Endometrial microvascular endothelial cells (primary cell): ENCODE measurements around the gene OSBP. TPM values are rescaled to one million over a fixed set of nuclear protein-coding genes. Genes with fewer than 3 reads are reported as not detected.

ENCODE experiments used
- in situ Hi-C: cut with HindIII; loops from 2 replicates; pipeline ENCODE4 v1.10.0; 2017; ENCODE audit warnings: low sequenced_read_pairs, low pct_unique_long_range_greater_than_20kb; ENCODE audit errors: inconsistent ontology term
- total RNA-seq: library from RNA; depleted of rRNA; stranded (reverse); fragments of >200 nt; gene quantifications from one replicate; pipeline ENCODE4 v1.2.3, GENCODE V29; 2015; ENCODE audit errors: inconsistent ontology term

The OSBP gene
- total RNA-seq, 1 donor from 2014 or later = 19.0 TPM

DNA sequence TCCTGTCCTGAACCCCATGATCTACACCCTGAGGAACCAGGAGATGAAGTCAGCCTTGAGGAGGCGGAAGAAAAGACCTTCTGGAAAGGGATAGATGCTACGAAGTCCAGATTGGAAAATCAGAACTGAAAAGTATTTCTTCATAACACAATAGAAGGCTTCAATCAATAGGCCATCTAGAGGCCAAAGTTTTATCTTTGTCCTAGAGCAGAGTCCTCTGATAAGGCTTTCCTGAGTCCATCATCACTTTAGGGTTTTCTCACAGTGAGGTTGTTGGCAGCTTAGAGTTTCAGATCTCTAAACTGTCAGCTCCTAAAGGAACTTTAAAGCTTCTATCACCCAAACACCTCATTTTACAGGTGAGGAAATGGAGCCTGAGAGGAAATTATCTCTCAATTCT, 83.0 kb downstream of the OSBP start:
- in situ Hi-C loops = loop anchor here (25.0 kb wide), 1 partner anchor 130 kb away; the partner anchor contains the start of gene PATL1

DNA sequence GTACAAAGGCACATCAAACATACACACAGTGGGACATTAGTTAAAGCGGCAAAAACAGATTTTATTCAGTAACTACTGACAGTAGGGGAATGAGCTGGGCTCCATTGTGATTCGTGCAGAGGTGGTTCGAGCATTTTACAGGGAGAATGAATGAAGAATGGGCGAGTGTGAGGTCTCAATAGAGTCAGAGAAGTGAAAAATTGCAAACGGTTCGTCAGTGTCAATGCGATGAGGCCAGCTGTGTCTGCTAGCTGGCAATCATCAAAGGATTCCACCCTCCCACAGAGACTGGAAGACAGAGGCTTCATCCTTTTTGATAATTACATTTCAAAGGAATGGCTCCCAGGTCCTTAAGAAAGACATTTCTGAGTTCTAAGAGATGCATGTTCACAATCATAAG, 86.9 kb downstream of the OSBP start:
- in situ Hi-C loops = loop anchor here (25.0 kb wide), 1 partner anchor 134 kb away; the partner anchor contains the start of gene PATL1

Other genes with a start within 250 kb of the OSBP start
- not detected for gene OR5A2, start 189.4 kb downstream of the OSBP start, total RNA-seq
- not detected for gene OR5A1, start 179.3 kb downstream of the OSBP start, total RNA-seq
- not detected for gene OR4D6, start 158.8 kb downstream of the OSBP start, total RNA-seq
- gene OR4D10, start 142.5 kb downstream of the OSBP start, total RNA-seq = not detected
- gene OR4D11, start 112.2 kb downstream of the OSBP start, total RNA-seq = not detected
- gene OR4D9, start 104.2 kb downstream of the OSBP start, total RNA-seq = not detected
- gene PATL1, start 53.3 kb upstream of the OSBP start, total RNA-seq = 11.7 TPM
- not detected for gene OR10V1, start 98.1 kb upstream of the OSBP start, total RNA-seq
- 24.4 TPM for gene STX3, start 139.6 kb upstream of the OSBP start, total RNA-seq
- 48.8 TPM for gene MRPL16, start 195.0 kb upstream of the OSBP start, total RNA-seq
- not detected for gene CBLIF, start 229.7 kb upstream of the OSBP start, total RNA-seq